Neuronal stem cell (in vitro differentiated cells): ENCODE data around the gene ASPHD1.
"Not testable (repeated sequence)": the region's sequence is repeated elsewhere in the genome, so short reads cannot be mapped to it uniquely, and the experiment has no call there.

Experiments
- DNase-seq: peaks from one replicate; pipeline ENCODE4 v3.0.0-alpha.2; 2013; ENCODE audit warnings: low spot score
- H2AFZ ChIP-seq: one replicate; pipeline ENCODE4 v1.6.1; 2013; ENCODE audit warnings: mild to moderate bottlenecking, low read length, inconsistent platforms
- H2AK5ac ChIP-seq: 2 replicates; pipeline ENCODE4 v1.6.1; 2013; ENCODE audit warnings: low read depth, mild to moderate bottlenecking, inconsistent platforms, low read length, moderate library complexity, mixed read lengths
- H2BK120ac ChIP-seq: 2 replicates; pipeline ENCODE4 v1.6.1; 2013; ENCODE audit warnings: low read depth, mild to moderate bottlenecking, inconsistent platforms, low read length, moderate library complexity, mixed read lengths
- H2BK12ac ChIP-seq: one replicate; pipeline ENCODE4 v1.6.1; 2013; ENCODE audit warnings: low read length, inconsistent platforms
- H2BK15ac ChIP-seq: 2 replicates; pipeline ENCODE4 v1.6.1; 2013; ENCODE audit warnings: mild to moderate bottlenecking, low read length, inconsistent platforms, mixed read lengths
- H2BK5ac ChIP-seq: one replicate; pipeline ENCODE4 v1.6.1; 2013; ENCODE audit warnings: inconsistent platforms, mild to moderate bottlenecking, low read length, moderate library complexity
- H3K14ac ChIP-seq: one replicate; pipeline ENCODE4 v1.6.1; 2013; ENCODE audit warnings: low read length, inconsistent platforms
- H3K18ac ChIP-seq: 2 replicates; pipeline ENCODE4 v1.6.1; 2013; ENCODE audit warnings: low read length, inconsistent platforms
- H3K23ac ChIP-seq: 2 replicates; pipeline ENCODE4 v1.6.1; 2013; ENCODE audit warnings: low read depth, mild to moderate bottlenecking, mixed read lengths, low read length, inconsistent platforms; ENCODE audit not compliant: poor library complexity
- H3K27ac ChIP-seq: replicated peaks from 3 replicates; pipeline ENCODE4 v1.5.1; 2013; ENCODE audit warnings: low read length, inconsistent platforms
- H3K27me3 ChIP-seq, 3 experiments: 2 replicates each; pipeline ENCODE4 v1.6.1; 2013; ENCODE audit warnings: low read length in 3 of 3, mild to moderate bottlenecking in 2 of 3, inconsistent platforms in 1 of 3, low read depth in 1 of 3, mixed read lengths in 1 of 3, moderate library complexity in 1 of 3; ENCODE audit not compliant: control insufficient read depth in 3 of 3, insufficient read depth in 3 of 3
- H3K36me3 ChIP-seq, 2 donors: replicated peaks in 1 of 2; 2 replicates each; pipeline ENCODE4 v1.6.1; 2013; ENCODE audit warnings: low read length in 2 of 2; ENCODE audit not compliant: control insufficient read depth in 2 of 2, insufficient read depth in 2 of 2
- H3K4ac ChIP-seq: 2 replicates; pipeline ENCODE4 v1.6.1; 2013; ENCODE audit warnings: inconsistent platforms, mild to moderate bottlenecking, low read length, moderate library complexity
- H3K4me1 ChIP-seq, 2 donors: 1 replicate in 1 of 2; 2 replicates in 1 of 2; pipeline ENCODE4 v1.6.1; 2013; ENCODE audit warnings: low read length in 2 of 2, low read depth in 1 of 2; ENCODE audit not compliant: control insufficient read depth in 2 of 2, insufficient read depth in 1 of 2
- H3K4me2 ChIP-seq: one replicate; pipeline ENCODE4 v1.6.1; 2013; ENCODE audit warnings: mild to moderate bottlenecking, low read length, inconsistent platforms; ENCODE audit not compliant: insufficient read depth, poor library complexity, severe bottlenecking
- H3K4me3 ChIP-seq, 2 donors: 2 replicates each; pipeline ENCODE4 v1.5.1; 2013; ENCODE audit warnings: low read length in 2 of 2, mild to moderate bottlenecking in 2 of 2, inconsistent platforms in 1 of 2, moderate library complexity in 1 of 2
- H3K79me1 ChIP-seq: one replicate; pipeline ENCODE4 v1.6.1; 2013; ENCODE audit warnings: low read depth, mild to moderate bottlenecking, inconsistent platforms, low read length, moderate library complexity
- H3K9ac ChIP-seq: one replicate; pipeline ENCODE4 v1.6.1; 2013; ENCODE audit warnings: mild to moderate bottlenecking, low read depth, low read length, inconsistent platforms; ENCODE audit not compliant: poor library complexity
- H3K9me3 ChIP-seq, 2 donors: replicated peaks in 1 of 2; 2 replicates each; pipeline versions ENCODE3 to v1.6.1; 2013; ENCODE audit warnings: low read length in 2 of 2, mild to moderate bottlenecking in 2 of 2, inconsistent platforms in 1 of 2, low read depth in 1 of 2, mixed read lengths in 1 of 2, moderate library complexity in 1 of 2; ENCODE audit not compliant: control insufficient read depth in 2 of 2, insufficient read depth in 1 of 2
- H4K8ac ChIP-seq: one replicate; pipeline ENCODE4 v1.6.1; 2013; ENCODE audit warnings: low read depth, mild to moderate bottlenecking, inconsistent platforms, low read length, moderate library complexity
- H4K91ac ChIP-seq: one replicate; pipeline ENCODE4 v1.6.1; 2013; ENCODE audit warnings: low read length, low read depth, mild to moderate bottlenecking, inconsistent platforms; ENCODE audit not compliant: poor library complexity
- WGBS, 2 donors: extraction: QIAGEN DNeasy Blood & Tissue Kit; methylation state at CpG; one replicate each; pipeline ENCODE4 v1.1.7; 2013; ENCODE audit warnings: missing lambda C conversion rate in 2 of 2, mixed read lengths in 1 of 2; ENCODE audit not compliant: insufficient read length in 2 of 2, insufficient replicate concordance in 1 of 2; ENCODE audit errors: extremely low coverage in 2 of 2; 5-methylcytosine and 5-hydroxymethylcytosine counted together

Gene ASPHD1

DNA sequence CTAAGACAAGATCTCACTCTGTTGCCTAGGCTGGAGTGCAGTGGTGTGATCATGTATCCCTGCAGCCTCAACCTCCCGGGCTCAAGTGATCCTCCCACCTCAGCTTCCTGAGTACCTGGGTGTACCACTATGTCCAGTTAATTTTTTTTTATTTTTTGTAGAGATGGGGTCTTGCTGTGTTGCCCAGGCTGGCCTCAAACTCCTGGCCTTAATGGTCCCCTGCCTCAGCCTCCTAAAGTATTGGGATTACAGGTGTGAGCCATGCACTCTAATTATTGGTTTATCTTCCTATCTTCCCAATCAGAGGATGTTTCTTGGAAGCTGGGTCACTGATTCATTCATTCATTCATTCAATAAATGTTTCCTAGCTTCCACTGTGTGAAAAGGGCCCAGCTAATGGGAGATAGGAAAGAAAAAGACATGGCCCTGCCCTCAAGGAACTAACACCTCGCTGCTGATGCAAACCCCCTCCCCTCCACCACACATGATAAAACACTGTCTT, 8.5 kb downstream of the ASPHD1 start:
- H3K4me2 ChIP-seq = no peak overlapping the region
- WGBS, 2 donors = no CpG with 5 or more reads among the region's 2 CpGs
- H3K14ac ChIP-seq = no peak overlapping the region
- no peaks in the 10 kb centered on the region for H3K9me3 ChIP-seq
- no peak overlapping the region for H2BK12ac ChIP-seq
- no peak overlapping the region for H2AK5ac ChIP-seq
- H3K79me1 ChIP-seq = peaks cover 1% of the 10 kb centered on the region
- no peak overlapping the region for H3K27ac ChIP-seq
- peaks cover 0 to 4% of the 10 kb centered on the region in 2 donors for H3K4me1 ChIP-seq
- no peak overlapping the region for H3K9ac ChIP-seq
- no peak overlapping the region for H3K4me3 ChIP-seq
- H2BK15ac ChIP-seq = no peak overlapping the region
- H3K18ac ChIP-seq = no peak overlapping the region
- no peak for DNase-seq
- H4K91ac ChIP-seq = no peak overlapping the region
- H2AFZ ChIP-seq = no peak overlapping the region
- no peak overlapping the region for H2BK5ac ChIP-seq
- no peaks in the 10 kb centered on the region for H3K27me3 ChIP-seq
- H3K23ac ChIP-seq = no peak overlapping the region
- H3K4ac ChIP-seq = no peak overlapping the region
- H3K36me3 ChIP-seq = no peaks in the 10 kb centered on the region
- H4K8ac ChIP-seq = no peak overlapping the region
- no peak overlapping the region for H2BK120ac ChIP-seq

DNA sequence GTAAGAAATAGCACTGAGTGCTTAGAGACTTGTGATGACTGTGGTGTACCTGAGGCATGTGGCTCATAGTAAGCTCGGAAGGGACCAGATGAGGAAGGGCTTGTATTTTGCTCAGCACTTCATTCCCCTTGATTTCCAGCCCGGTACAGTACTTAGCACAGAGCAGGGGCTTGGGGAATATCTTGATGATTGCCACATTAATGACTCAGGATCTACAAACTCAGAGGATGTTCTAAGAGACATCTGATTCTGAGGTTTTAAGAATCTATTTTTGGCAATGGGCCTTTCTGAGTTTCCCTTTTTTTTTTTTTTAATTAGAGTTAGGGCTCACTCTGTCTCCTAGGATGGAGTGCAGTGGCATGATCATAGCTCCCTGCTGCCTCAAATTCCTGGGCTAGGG, 9.1 kb downstream of the ASPHD1 start:
- H3K14ac ChIP-seq = no peak overlapping the region
- H3K36me3 ChIP-seq = peaks cover 2 to 5% of the 10 kb centered on the region in 2 donors
- no peak overlapping the region for H2BK12ac ChIP-seq
- H3K4me3 ChIP-seq = no peak overlapping the region
- H3K9ac ChIP-seq = no peak overlapping the region
- H3K27me3 ChIP-seq = no peaks in the 10 kb centered on the region
- no peak overlapping the region for H4K91ac ChIP-seq
- H2BK15ac ChIP-seq = no peak overlapping the region
- H2BK5ac ChIP-seq = no peak overlapping the region
- no peak overlapping the region for H3K18ac ChIP-seq
- H3K4ac ChIP-seq = no peak overlapping the region
- H2BK120ac ChIP-seq = no peak overlapping the region
- H3K4me1 ChIP-seq = peaks cover 0 to 4% of the 10 kb centered on the region in 2 donors
- no peak overlapping the region for H3K23ac ChIP-seq
- H2AK5ac ChIP-seq = no peak overlapping the region
- no peaks in the 10 kb centered on the region for H3K9me3 ChIP-seq
- no peak overlapping the region for H4K8ac ChIP-seq
- peaks cover 1% of the 10 kb centered on the region for H3K79me1 ChIP-seq
- DNase-seq = no peak
- no peak overlapping the region for H2AFZ ChIP-seq
- H3K27ac ChIP-seq = no peak overlapping the region
- H3K4me2 ChIP-seq = no peak overlapping the region
- WGBS, 2 donors = no CpG with 5 or more reads among the region's 2 CpGs

DNA sequence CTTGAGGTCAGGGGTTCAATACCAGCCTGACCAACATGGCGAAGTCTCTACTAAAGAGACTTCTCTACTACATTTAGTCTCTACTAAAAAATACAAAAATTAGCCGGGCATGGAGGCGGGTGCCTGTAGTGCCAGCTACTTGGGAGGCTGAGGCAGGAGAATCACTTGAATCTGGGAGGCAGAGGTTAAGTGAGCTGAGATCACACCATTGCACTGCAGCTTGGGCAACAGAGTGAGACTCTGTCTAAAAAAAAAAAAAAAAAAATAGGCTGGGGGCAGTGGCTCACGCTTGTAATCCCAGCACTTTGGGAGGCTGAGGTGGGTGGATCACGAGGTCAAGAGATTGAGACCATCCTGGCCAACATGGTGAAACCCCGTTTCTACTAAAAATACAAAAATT, 9.6 kb downstream of the ASPHD1 start:
- WGBS, 2 donors = no CpG with 5 or more reads among the region's 6 CpGs
- H3K4me2 ChIP-seq, H2BK5ac ChIP-seq, H4K8ac ChIP-seq, H2BK15ac ChIP-seq, DNase-seq, H3K18ac ChIP-seq, H2BK12ac ChIP-seq, H3K36me3 ChIP-seq, H3K23ac ChIP-seq, H3K27me3 ChIP-seq, H3K27ac ChIP-seq, H3K4ac ChIP-seq, H4K91ac ChIP-seq, H3K14ac ChIP-seq, H3K9ac ChIP-seq, H2AFZ ChIP-seq, H3K9me3 ChIP-seq, H3K79me1 ChIP-seq, H3K4me1 ChIP-seq, H2BK120ac ChIP-seq, H3K4me3 ChIP-seq, H2AK5ac ChIP-seq: not testable (repeated sequence)

DNA sequence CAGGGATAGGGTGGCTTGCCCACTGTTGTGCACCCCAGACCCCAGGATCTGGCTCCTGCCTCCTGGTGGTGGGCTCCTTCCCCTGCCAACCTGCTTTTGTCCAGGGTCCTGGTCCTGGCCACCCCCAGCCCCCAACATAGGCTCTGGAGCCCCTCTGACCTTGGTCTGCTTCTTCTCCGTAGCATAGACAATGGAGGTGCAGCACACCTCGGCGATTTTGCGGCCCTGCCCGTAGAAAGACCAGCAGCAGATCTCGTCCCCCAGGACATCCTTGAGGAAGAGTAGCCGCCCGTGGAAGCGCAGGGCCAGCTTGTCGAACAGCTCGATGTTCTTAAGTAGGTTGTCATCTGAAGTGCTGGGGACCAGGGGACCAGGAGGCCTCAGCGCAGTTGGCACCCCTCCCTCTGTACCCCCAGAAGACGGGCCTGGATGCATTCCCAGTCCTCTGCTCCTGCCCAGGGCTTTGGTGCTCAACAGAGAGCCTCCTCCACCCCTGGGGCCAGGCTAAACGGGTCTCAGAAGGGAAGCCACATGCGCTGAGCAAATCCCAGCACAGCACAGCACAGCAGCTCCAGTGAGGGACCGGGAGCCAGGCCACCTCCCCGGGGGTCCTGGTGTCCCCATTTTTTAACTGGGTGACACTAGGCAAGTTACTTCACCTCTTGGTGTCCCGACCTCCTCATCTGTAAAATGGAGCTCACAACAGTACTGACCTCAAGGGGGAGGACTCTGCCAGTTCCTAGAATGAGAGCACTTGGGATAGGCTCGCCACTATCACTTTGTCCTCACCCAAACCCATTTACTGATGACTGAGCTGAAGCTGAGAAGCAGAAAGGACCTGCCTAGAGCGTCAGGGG, 10.8 kb downstream of the ASPHD1 start:
- no peak for DNase-seq
- H3K9me3 ChIP-seq = no peaks in the 10 kb centered on the region

More for the DNA sequence above, 10.8 kb downstream of the ASPHD1 start:
- Histone ChIP-seq H2BK12ac (no peak overlapping the region), H3K4ac (no peak overlapping the region), H3K36me3 (peaks cover 3 to 11% of the 10 kb centered on the region in 2 donors), H3K9ac (peak overlapping the region; percentile 44), H3K79me1 (peaks cover 1% of the 10 kb centered on the region), H2BK5ac (no peak overlapping the region), H3K27me3 (no peaks in the 10 kb centered on the region), H3K27ac (no peak overlapping the region), H3K18ac (no peak overlapping the region), H2BK15ac (no peak overlapping the region), H4K8ac (no peak overlapping the region), H4K91ac (no peak overlapping the region), H3K4me1 (peaks cover 0 to 4% of the 10 kb centered on the region in 2 donors), H3K4me3 (no peak overlapping the region), H2BK120ac (no peak overlapping the region), H3K23ac (no peak overlapping the region), H3K14ac (no peak overlapping the region), H2AFZ (no peak overlapping the region), H3K4me2 (no peak overlapping the region), H2AK5ac (no peak overlapping the region)
- WGBS, 2 donors = no CpG with 5 or more reads among the region's 20 CpGs
